ENCODE measurements around the gene BCAS1. TPM values are rescaled to one million over a fixed set of nuclear protein-coding genes. Genes with fewer than 3 reads are reported as not detected.

Gene BCAS1
- total RNA-seq, 2 experiments from 2014 or later: 0.16 to 0.19 TPM

DNA sequence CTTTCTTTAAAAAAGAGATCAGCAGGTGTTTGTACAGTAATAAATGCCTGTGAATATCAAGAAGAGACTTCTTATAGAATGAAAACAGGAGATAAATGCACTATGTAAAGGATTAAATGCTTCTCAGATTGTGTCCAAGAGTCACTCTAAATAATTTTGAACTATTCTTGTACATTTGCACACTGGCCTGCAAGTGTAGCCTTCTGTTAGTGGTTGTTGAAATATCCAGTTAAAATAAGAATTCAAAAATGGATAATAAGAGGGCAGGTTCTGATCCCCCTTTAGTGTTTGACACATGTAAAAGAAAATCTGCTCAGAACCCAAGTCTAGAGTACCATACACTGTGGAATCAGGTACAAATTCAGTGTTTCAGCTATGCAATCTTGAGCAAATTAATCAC, 91.9 kb downstream of the BCAS1 start:
- no peak overlapping the region for H2AFZ ChIP-seq (ENCODE audit: low read length)
- CTCF ChIA-PET (ENCODE audit: unreplicated experiment): no interaction called here
- no peak overlapping the region for H3K4me3 ChIP-seq (ENCODE audit: low read depth, low read length, poor library complexity, severe bottlenecking)
- no peaks in the 10 kb centered on the region for H3K79me2 ChIP-seq (ENCODE audit: insufficient read depth, low read depth, low read length)
- no peak for DNase-seq (ENCODE audit: low spot score)
- POLR2A ChIA-PET: no interaction called here
- no peaks in the 10 kb centered on the region for H3K36me3 ChIP-seq (ENCODE audit: insufficient read depth, low read length)
- intact Hi-C loops (cut with micrococcal nuclease; ENCODE audit: unreplicated experiment): loop anchor here (10.0 kb wide), 1 partner anchor 216 kb away; no protein-coding TSS in a partner anchor
- H3K9me2 ChIP-seq (ENCODE audit: insufficient read depth, low read length): no peaks in the 10 kb centered on the region
- H3K9me3 ChIP-seq (ENCODE audit: low read length): 0 out of 2 replicates have a peak, but pooled peaks cover 4% of the 10 kb centered on the region
- no peak overlapping the region for H3K27ac ChIP-seq (ENCODE audit: low read depth, low read length, poor library complexity, severe bottlenecking)
- H3K4me1 ChIP-seq (ENCODE audit: insufficient read depth, low read length, poor library complexity, severe bottlenecking): no peaks in the 10 kb centered on the region
- no peak overlapping the region for H3K4me2 ChIP-seq (ENCODE audit: low read length)
- no peaks in the 10 kb centered on the region for H4K20me1 ChIP-seq (ENCODE audit: insufficient read depth, low read length)
- no TSS peak for BruUV-seq (replicated peaks)
- TF ChIP-seq EZH2phosphoT487 (IDR thresholded peaks at IDR 0.05; ENCODE audit: borderline replicate concordance, low read depth, low read length) (no peak), CTCF (conservative IDR thresholded peaks at IDR 0.05; ENCODE audit: low read length) (no peak)

- no TSS peak for BruUV-seq (replicated peaks)
- Histone ChIP-seq H3K4me2 (ENCODE audit: low read length) (no peak overlapping the region), H3K9me3 (ENCODE audit: low read length) (0 out of 2 replicates have a peak, but pooled peaks cover 4% of the 10 kb centered on the region), H3K9me2 (ENCODE audit: insufficient read depth, low read length) (no peaks in the 10 kb centered on the region), H3K4me1 (ENCODE audit: insufficient read depth, low read length, poor library complexity, severe bottlenecking) (no peaks in the 10 kb centered on the region), H3K27ac (ENCODE audit: low read depth, low read length, poor library complexity, severe bottlenecking) (no peak overlapping the region), H3K79me2 (ENCODE audit: insufficient read depth, low read depth, low read length) (no peaks in the 10 kb centered on the region), H3K4me3 (ENCODE audit: low read depth, low read length, poor library complexity, severe bottlenecking) (no peak overlapping the region), H2AFZ (ENCODE audit: low read length) (no peak overlapping the region), H3K36me3 (ENCODE audit: insufficient read depth, low read length) (no peaks in the 10 kb centered on the region), H4K20me1 (ENCODE audit: insufficient read depth, low read length) (no peaks in the 10 kb centered on the region)
- CTCF ChIA-PET (ENCODE audit: unreplicated experiment): no interaction called here
- intact Hi-C loops (cut with micrococcal nuclease; ENCODE audit: unreplicated experiment): loop anchor here (10.0 kb wide), 1 partner anchor 217 kb away; no protein-coding TSS in a partner anchor
- POLR2A ChIA-PET: no interaction called here
- TF ChIP-seq CTCF (conservative IDR thresholded peaks at IDR 0.05; ENCODE audit: low read length) (no peak), EZH2phosphoT487 (IDR thresholded peaks at IDR 0.05; ENCODE audit: borderline replicate concordance, low read depth, low read length) (no peak)
- no peak for DNase-seq (ENCODE audit: low spot score)
Observed at GRCh38 chr20:53977391-53977790, 93.0 kb downstream of the BCAS1 start.

GRCh38 chr20:53975761-53976160, 94.6 kb downstream of the BCAS1 start:
- BruUV-seq (replicated peaks): no TSS peak
- H4K20me1 ChIP-seq (ENCODE audit: insufficient read depth, low read length): no peaks in the 10 kb centered on the region

More at GRCh38 chr20:53975761-53976160, 94.6 kb downstream of the BCAS1 start:
- H3K9me2 ChIP-seq (ENCODE audit: insufficient read depth, low read length): no peaks in the 10 kb centered on the region
- H3K4me1 ChIP-seq (ENCODE audit: insufficient read depth, low read length, poor library complexity, severe bottlenecking): no peaks in the 10 kb centered on the region
- DNase-seq (ENCODE audit: low spot score): no peak
- no peak overlapping the region for H3K27ac ChIP-seq (ENCODE audit: low read depth, low read length, poor library complexity, severe bottlenecking)
- H3K4me2 ChIP-seq (ENCODE audit: low read length): no peak overlapping the region
- no peaks in the 10 kb centered on the region for H3K79me2 ChIP-seq (ENCODE audit: insufficient read depth, low read depth, low read length)
- H3K4me3 ChIP-seq (ENCODE audit: low read depth, low read length, poor library complexity, severe bottlenecking): no peak overlapping the region
- H3K9me3 ChIP-seq (ENCODE audit: low read length): 0 out of 2 replicates have a peak, but pooled peaks cover 4% of the 10 kb centered on the region
- ChIA-PET POLR2A (no interaction called here), CTCF (ENCODE audit: unreplicated experiment) (no interaction called here)
- intact Hi-C loops (cut with micrococcal nuclease; ENCODE audit: unreplicated experiment): loop anchor here (10.0 kb wide), 1 partner anchor 219 kb away; no protein-coding TSS in a partner anchor
- no peaks in the 10 kb centered on the region for H3K36me3 ChIP-seq (ENCODE audit: insufficient read depth, low read length)
- TF ChIP-seq CTCF (conservative IDR thresholded peaks at IDR 0.05; ENCODE audit: low read length) (no peak), EZH2phosphoT487 (IDR thresholded peaks at IDR 0.05; ENCODE audit: borderline replicate concordance, low read depth, low read length) (no peak)
- no peak overlapping the region for H2AFZ ChIP-seq (ENCODE audit: low read length)
